Measurements from ENCODE around the gene SKAP2.

SKAP2 gene

GRCh38 chr7:26787701-26788100 is 76.7 kb downstream of the SKAP2 start:
- Histone ChIP-seq H4K20me1 (ENCODE audit: insufficient read depth, low read length) (no peaks in the 10 kb centered on the region), H3K79me2 (ENCODE audit: insufficient read depth, low read length) (no peaks in the 10 kb centered on the region), H3K9ac (ENCODE audit: low read depth, low read length) (no peak overlapping the region), H3K27me3 (ENCODE audit: insufficient read depth, low read length, poor library complexity) (no peaks in the 10 kb centered on the region), H3K4me3 (ENCODE audit: low read depth in 1 of 2, low read length in 2 of 2) (no peak overlapping the region), H3K4me1 (ENCODE audit: insufficient read depth, low read length) (no peaks in the 10 kb centered on the region), H3K27ac (ENCODE audit: low read length) (no peak overlapping the region), H3K4me2 (ENCODE audit: insufficient read depth, low read length) (no peak overlapping the region), H3K9me3 (ENCODE audit: insufficient read depth, low read length, severe bottlenecking) (no peaks in the 10 kb centered on the region), H2AFZ (ENCODE audit: low read depth, low read length) (no peak overlapping the region), H3K36me3 (ENCODE audit: insufficient read depth, low read length) (no peaks in the 10 kb centered on the region)
- ATAC-seq (ENCODE audit: insufficient read depth, low read depth) (no peak), DNase-seq (no peak)
- TF ChIP-seq CTCF (IDR thresholded peaks at IDR 0.05; ENCODE audit: borderline replicate concordance, extremely low read depth, low read length, poor library complexity, severe bottlenecking) (no peak), EZH2 (IDR thresholded peaks at IDR 0.05; ENCODE audit: borderline replicate concordance, low read depth, low read length, severe bottlenecking) (no peak)

DNA sequence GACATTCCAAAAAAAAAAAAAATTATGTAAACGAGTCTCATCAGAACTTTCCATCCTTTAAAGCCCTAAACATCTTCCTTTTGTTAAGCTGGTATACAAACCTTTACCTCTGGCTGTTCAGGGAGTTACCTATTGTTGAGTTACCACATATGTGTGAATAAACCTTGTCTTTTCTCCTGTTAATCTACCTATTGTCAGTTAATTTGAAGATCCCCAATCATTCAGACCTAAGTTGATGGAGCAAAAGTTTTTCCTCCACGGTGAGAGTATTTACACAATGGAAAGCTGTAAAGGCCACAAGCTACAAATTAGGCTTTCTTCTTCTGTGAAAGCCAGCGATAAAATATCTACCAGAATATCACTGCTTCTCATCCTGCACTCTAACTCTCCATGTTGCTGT is 80.3 kb downstream of the SKAP2 start:
- no peak for DNase-seq
- H3K27me3 ChIP-seq (ENCODE audit: insufficient read depth, low read length, poor library complexity): no peaks in the 10 kb centered on the region
- no peaks in the 10 kb centered on the region for H3K4me1 ChIP-seq (ENCODE audit: insufficient read depth, low read length)
- no peak for ATAC-seq (ENCODE audit: insufficient read depth, low read depth)
- H4K20me1 ChIP-seq (ENCODE audit: insufficient read depth, low read length): no peaks in the 10 kb centered on the region
- no peak overlapping the region for H2AFZ ChIP-seq (ENCODE audit: low read depth, low read length)
- H3K4me2 ChIP-seq (ENCODE audit: insufficient read depth, low read length): no peak overlapping the region
- TF ChIP-seq CTCF (IDR thresholded peaks at IDR 0.05; ENCODE audit: borderline replicate concordance, extremely low read depth, low read length, poor library complexity, severe bottlenecking) (no peak), EZH2 (IDR thresholded peaks at IDR 0.05; ENCODE audit: borderline replicate concordance, low read depth, low read length, severe bottlenecking) (no peak)
- no peak overlapping the region for H3K9ac ChIP-seq (ENCODE audit: low read depth, low read length)
- H3K79me2 ChIP-seq (ENCODE audit: insufficient read depth, low read length): no peaks in the 10 kb centered on the region
- H3K4me3 ChIP-seq (ENCODE audit: low read depth in 1 of 2, low read length in 2 of 2): no peak overlapping the region
- no peak overlapping the region for H3K27ac ChIP-seq (ENCODE audit: low read length)
- no peaks in the 10 kb centered on the region for H3K9me3 ChIP-seq (ENCODE audit: insufficient read depth, low read length, severe bottlenecking)
- H3K36me3 ChIP-seq (ENCODE audit: insufficient read depth, low read length): no peaks in the 10 kb centered on the region

- DNase-seq (no peak), ATAC-seq (ENCODE audit: insufficient read depth, low read depth) (no peak)
- H3K4me1 ChIP-seq (ENCODE audit: insufficient read depth, low read length): no peaks in the 10 kb centered on the region
Observed at GRCh38 chr7:26782501-26782900, 81.9 kb downstream of the SKAP2 start.

More at GRCh38 chr7:26782501-26782900, 81.9 kb downstream of the SKAP2 start:
- Histone ChIP-seq H3K9me3 (ENCODE audit: insufficient read depth, low read length, severe bottlenecking) (no peaks in the 10 kb centered on the region), H3K27me3 (ENCODE audit: insufficient read depth, low read length, poor library complexity) (no peaks in the 10 kb centered on the region), H3K4me2 (ENCODE audit: insufficient read depth, low read length) (no peak overlapping the region), H2AFZ (ENCODE audit: low read depth, low read length) (no peak overlapping the region), H3K9ac (ENCODE audit: low read depth, low read length) (no peak overlapping the region), H3K36me3 (ENCODE audit: insufficient read depth, low read length) (no peaks in the 10 kb centered on the region), H3K79me2 (ENCODE audit: insufficient read depth, low read length) (no peaks in the 10 kb centered on the region), H4K20me1 (ENCODE audit: insufficient read depth, low read length) (no peaks in the 10 kb centered on the region), H3K27ac (ENCODE audit: low read length) (no peak overlapping the region), H3K4me3 (ENCODE audit: low read depth in 1 of 2, low read length in 2 of 2) (no peak overlapping the region)
- TF ChIP-seq EZH2 (IDR thresholded peaks at IDR 0.05; ENCODE audit: borderline replicate concordance, low read depth, low read length, severe bottlenecking): no peak
- no peak for TF ChIP-seq CTCF (IDR thresholded peaks at IDR 0.05; ENCODE audit: borderline replicate concordance, extremely low read depth, low read length, poor library complexity, severe bottlenecking)
